Vagina (tissue), 2 donors: Measurements from ENCODE around the gene CTSZ.

ENCODE experiments used
- CTCF ChIP-seq, 3 experiments: fragments of 450-650 bp in 2 of 3; fragments of 200-600 bp in 1 of 3; sonication (generic) in 1 of 3; IDR thresholded peaks; one replicate each; pipeline ENCODE4 v1.5.1; 2017 to 2019; ENCODE audit warnings: antibody characterized with exemption in 3 of 3, mild to moderate bottlenecking in 2 of 3, moderate library complexity in 2 of 3
- POLR2A ChIP-seq, 2 donors: fragments of 450-650 bp; IDR thresholded peaks; one replicate each; pipeline ENCODE4 v1.6.1; 2017; ENCODE audit warnings: antibody characterized with exemption in 2 of 2, mild to moderate bottlenecking in 2 of 2, moderate library complexity in 2 of 2
- POLR2AphosphoS5 ChIP-seq, 2 donors: sonication (generic); formaldehyde crosslinking; IDR thresholded peaks; one replicate each; pipeline ENCODE4 v1.9.0; 2017; ENCODE audit warnings: antibody characterized with exemption in 2 of 2, mild to moderate bottlenecking in 2 of 2, low read depth in 1 of 2; ENCODE audit not compliant: insufficient read depth in 1 of 2

- TF ChIP-seq CTCF (IDR thresholded peaks at IDR 0.05): no peak
- TF ChIP-seq POLR2A (IDR thresholded peaks at IDR 0.05): no peak
- TF ChIP-seq POLR2AphosphoS5 (IDR thresholded peaks at IDR 0.05; ENCODE audit: insufficient read depth in 1 of 2, low read depth in 1 of 2): no peak
Measured at GRCh38 chr20:58981628-58982364, 25.3 kb downstream of the CTSZ start.
